ENCODE data around the gene SYTL3.
A peak's percentile ranks its signal among the peaks of the same experiment; 100 is the strongest.
"Not testable (repeated sequence)": the region's sequence is repeated elsewhere in the genome, so short reads cannot be mapped to it uniquely, and the experiment has no call there.

The SYTL3 gene

GRCh38 chr6:158611039-158611438 lies 38.8 kb upstream of the SYTL3 start:
- H3K36me3 ChIP-seq (ENCODE audit: insufficient read depth, low read depth, low read length): peaks cover 72% of the 10 kb centered on the region
- H3K27me3 ChIP-seq (ENCODE audit: insufficient read depth, low read length): no peaks in the 10 kb centered on the region
- peak overlapping the region; percentile 40 for H3K27ac ChIP-seq (ENCODE audit: low read length)
- H3K4me1 ChIP-seq (ENCODE audit: insufficient read depth, low read length): peaks cover 11% of the 10 kb centered on the region
- H3K9me3 ChIP-seq (ENCODE audit: insufficient read depth, low read depth, low read length): no peaks in the 10 kb centered on the region
- H3K4me3 ChIP-seq (ENCODE audit: low read length): peak overlapping the region; percentile 8; the same call in 1 of the 2 replicates
- H3K9ac ChIP-seq (ENCODE audit: low read depth, low read length): no peak overlapping the region

- Histone ChIP-seq H3K4me3 (ENCODE audit: low read length) (0 out of 2 replicates have a peak overlapping the region, but pooled peaks have one; percentile 8), H3K27me3 (ENCODE audit: insufficient read depth, low read length) (no peaks in the 10 kb centered on the region), H3K9me3 (ENCODE audit: insufficient read depth, low read depth, low read length) (no peaks in the 10 kb centered on the region), H3K9ac (ENCODE audit: low read depth, low read length) (peak overlapping the region; percentile 11; the same call in 1 of the 2 replicates), H3K36me3 (ENCODE audit: insufficient read depth, low read depth, low read length) (peaks cover 66% of the 10 kb centered on the region), H3K27ac (ENCODE audit: low read length) (peak overlapping the region; percentile 40), H3K4me1 (ENCODE audit: insufficient read depth, low read length) (peaks cover 11% of the 10 kb centered on the region)
Observed at GRCh38 chr6:158611541-158612370, 38.1 kb upstream of the SYTL3 start.

- H3K4me3 ChIP-seq (ENCODE audit: low read length); H3K9ac ChIP-seq (ENCODE audit: low read depth, low read length); H3K27me3 ChIP-seq (ENCODE audit: insufficient read depth, low read length); H3K27ac ChIP-seq (ENCODE audit: low read length); H3K9me3 ChIP-seq (ENCODE audit: insufficient read depth, low read depth, low read length): not testable (repeated sequence)
- Histone ChIP-seq H3K4me1 (ENCODE audit: insufficient read depth, low read length) (peaks cover 11% of the 10 kb centered on the region), H3K36me3 (ENCODE audit: insufficient read depth, low read depth, low read length) (peaks cover 37% of the 10 kb centered on the region)
Observed at GRCh38 chr6:158614606-158615005, 35.2 kb upstream of the SYTL3 start.

GRCh38 chr6:158618289-158618688 lies 31.6 kb upstream of the SYTL3 start:
- H3K27ac ChIP-seq (ENCODE audit: low read length); H3K4me3 ChIP-seq (ENCODE audit: low read length); H3K27me3 ChIP-seq (ENCODE audit: insufficient read depth, low read length); H3K9me3 ChIP-seq (ENCODE audit: insufficient read depth, low read depth, low read length); H3K9ac ChIP-seq (ENCODE audit: low read depth, low read length); H3K4me1 ChIP-seq (ENCODE audit: insufficient read depth, low read length): not testable (repeated sequence)
- peaks cover 37% of the 10 kb centered on the region for H3K36me3 ChIP-seq (ENCODE audit: insufficient read depth, low read depth, low read length)

GRCh38 chr6:158619922-158620801 lies 29.7 kb upstream of the SYTL3 start:
- H3K27ac ChIP-seq (ENCODE audit: low read length): no peak overlapping the region
- no peak overlapping the region for H3K9ac ChIP-seq (ENCODE audit: low read depth, low read length)
- peaks cover 32% of the 10 kb centered on the region for H3K36me3 ChIP-seq (ENCODE audit: insufficient read depth, low read depth, low read length)
- no peaks in the 10 kb centered on the region for H3K27me3 ChIP-seq (ENCODE audit: insufficient read depth, low read length)
- no peaks in the 10 kb centered on the region for H3K9me3 ChIP-seq (ENCODE audit: insufficient read depth, low read depth, low read length)
- H3K4me3 ChIP-seq (ENCODE audit: low read length): no peak overlapping the region
- no peaks in the 10 kb centered on the region for H3K4me1 ChIP-seq (ENCODE audit: insufficient read depth, low read length)

- no peaks in the 10 kb centered on the region for H3K4me1 ChIP-seq (ENCODE audit: insufficient read depth, low read length)
- no peak overlapping the region for H3K27ac ChIP-seq (ENCODE audit: low read length)
- peaks cover 41% of the 10 kb centered on the region for H3K36me3 ChIP-seq (ENCODE audit: insufficient read depth, low read depth, low read length)
Observed at GRCh38 chr6:158620963-158621693, 28.7 kb upstream of the SYTL3 start.

GRCh38 chr6:158621694-158622544 lies 27.9 kb upstream of the SYTL3 start:
- no peak overlapping the region for H3K9ac ChIP-seq (ENCODE audit: low read depth, low read length)
- no peak overlapping the region for H3K27ac ChIP-seq (ENCODE audit: low read length)
- no peaks in the 10 kb centered on the region for H3K9me3 ChIP-seq (ENCODE audit: insufficient read depth, low read depth, low read length)
- peaks cover 49% of the 10 kb centered on the region for H3K36me3 ChIP-seq (ENCODE audit: insufficient read depth, low read depth, low read length)
- no peaks in the 10 kb centered on the region for H3K27me3 ChIP-seq (ENCODE audit: insufficient read depth, low read length)
- no peaks in the 10 kb centered on the region for H3K4me1 ChIP-seq (ENCODE audit: insufficient read depth, low read length)
- no peak overlapping the region for H3K4me3 ChIP-seq (ENCODE audit: low read length)

More at GRCh38 chr6:158620963-158621693, 28.7 kb upstream of the SYTL3 start:
- Histone ChIP-seq H3K9ac (ENCODE audit: low read depth, low read length) (no peak overlapping the region), H3K9me3 (ENCODE audit: insufficient read depth, low read depth, low read length) (no peaks in the 10 kb centered on the region), H3K4me3 (ENCODE audit: low read length) (no peak overlapping the region), H3K27me3 (ENCODE audit: insufficient read depth, low read length) (no peaks in the 10 kb centered on the region)

GRCh38 chr6:158622545-158623190 lies 27.2 kb upstream of the SYTL3 start:
- no peaks in the 10 kb centered on the region for H3K27me3 ChIP-seq (ENCODE audit: insufficient read depth, low read length)
- no peaks in the 10 kb centered on the region for H3K4me1 ChIP-seq (ENCODE audit: insufficient read depth, low read length)
- H3K9ac ChIP-seq (ENCODE audit: low read depth, low read length): no peak overlapping the region
- no peaks in the 10 kb centered on the region for H3K9me3 ChIP-seq (ENCODE audit: insufficient read depth, low read depth, low read length)
- no peak overlapping the region for H3K4me3 ChIP-seq (ENCODE audit: low read length)
- no peak overlapping the region for H3K27ac ChIP-seq (ENCODE audit: low read length)
- H3K36me3 ChIP-seq (ENCODE audit: insufficient read depth, low read depth, low read length): peaks cover 57% of the 10 kb centered on the region

- no peaks in the 10 kb centered on the region for H3K9me3 ChIP-seq (ENCODE audit: insufficient read depth, low read depth, low read length)
- H3K27ac ChIP-seq (ENCODE audit: low read length): no peak overlapping the region
- no peak overlapping the region for H3K4me3 ChIP-seq (ENCODE audit: low read length)
- peaks cover 4% of the 10 kb centered on the region; the same call in 1 of the 2 replicates for H3K4me1 ChIP-seq (ENCODE audit: insufficient read depth, low read length)
- peaks cover 75% of the 10 kb centered on the region for H3K36me3 ChIP-seq (ENCODE audit: insufficient read depth, low read depth, low read length)
- no peaks in the 10 kb centered on the region for H3K27me3 ChIP-seq (ENCODE audit: insufficient read depth, low read length)
- no peak overlapping the region for H3K9ac ChIP-seq (ENCODE audit: low read depth, low read length)
Observed at GRCh38 chr6:158624684-158625682, 24.9 kb upstream of the SYTL3 start.
